ENCODE results near the gene EPN1.
"Not testable (repeated sequence)": the region's sequence is repeated elsewhere in the genome, so short reads cannot be mapped to it uniquely, and the experiment has no call there.

EPN1 gene

DNA sequence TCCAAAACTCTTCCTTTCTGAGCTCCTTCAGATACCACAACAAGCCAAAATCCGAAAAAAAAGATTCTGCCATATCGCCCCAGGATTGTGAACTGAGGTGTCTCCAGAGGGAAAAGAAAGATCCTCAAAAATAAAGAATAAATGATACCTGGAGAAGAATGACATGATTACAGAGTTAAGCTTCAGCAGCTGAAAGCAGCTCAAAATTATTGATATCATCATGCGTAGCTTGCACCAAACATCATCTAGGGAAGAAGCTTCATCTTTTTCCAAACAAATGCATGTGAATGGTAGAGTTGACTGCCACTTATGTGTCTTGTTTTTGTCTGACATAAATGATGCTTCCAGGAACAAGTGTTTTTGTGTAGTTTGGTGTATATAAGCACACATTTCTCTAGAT is 63.3 kb downstream of the EPN1 start, which contains the start of gene NLRP9:
TSS of gene NLRP9 (minus strand) at position 101 of the 400 bp plus-strand sequence. CDS start at position 73, 28 bp downstream.
- no peak for DNase-seq

DNA sequence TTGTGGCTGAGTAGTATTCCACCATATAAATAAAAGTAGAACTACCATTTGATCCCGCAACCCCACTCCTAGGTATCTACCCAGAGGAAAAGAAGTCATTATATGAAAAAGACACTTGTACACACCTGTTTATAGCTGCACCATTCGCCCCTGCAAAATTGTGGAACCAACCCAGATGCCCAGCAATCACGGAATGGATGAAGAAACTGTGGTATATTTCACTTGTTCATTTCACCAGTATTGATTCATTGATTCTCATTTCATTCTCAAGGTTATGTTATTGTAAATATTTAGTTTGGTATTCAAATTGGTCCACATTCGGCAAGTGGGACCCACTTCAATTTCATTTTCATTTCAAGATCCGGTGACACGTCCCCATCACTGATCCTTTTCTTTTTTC is 75.7 kb downstream of the EPN1 start:
- DNase-seq, result no peak

DNA sequence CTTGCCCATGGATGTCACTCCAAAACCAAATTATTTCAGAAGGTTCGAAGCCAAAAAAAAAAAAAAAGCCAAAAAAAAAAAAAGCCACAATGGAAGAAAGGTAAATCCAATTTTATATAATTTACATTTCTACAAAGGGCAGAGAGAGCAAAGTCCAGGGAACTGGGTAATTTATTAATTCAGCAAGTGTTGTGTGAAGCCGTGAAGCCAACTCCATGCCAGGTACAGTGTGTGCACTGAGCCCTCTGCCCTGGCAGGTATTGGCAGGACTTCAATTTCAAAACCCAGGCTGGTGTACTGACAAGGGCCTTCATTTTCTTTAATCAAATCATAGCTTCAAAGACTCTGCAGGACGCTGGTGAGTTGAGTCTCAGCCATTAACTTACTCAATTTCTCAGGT is 78.4 kb downstream of the EPN1 start:
- DNase-seq, result no peak

DNA sequence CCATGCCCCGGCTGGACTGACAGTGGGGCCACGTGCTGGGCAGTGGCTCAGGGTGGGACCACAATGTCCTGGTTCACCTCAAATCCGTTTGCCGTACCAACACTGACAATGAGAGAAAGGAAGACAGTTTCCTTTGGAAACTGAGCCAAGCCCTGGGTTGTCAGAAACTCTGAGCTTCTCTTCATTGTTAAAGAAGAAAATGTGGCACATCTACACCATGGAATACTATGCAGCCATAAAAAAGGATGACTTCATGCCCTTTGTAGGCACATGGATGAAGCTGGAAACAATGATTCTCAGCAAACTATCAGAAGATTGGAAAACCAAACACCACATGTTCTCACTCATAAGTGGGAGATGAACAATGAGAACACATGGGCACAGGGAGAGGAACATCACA is 81.8 kb downstream of the EPN1 start:
- not testable (repeated sequence) for DNase-seq

DNA sequence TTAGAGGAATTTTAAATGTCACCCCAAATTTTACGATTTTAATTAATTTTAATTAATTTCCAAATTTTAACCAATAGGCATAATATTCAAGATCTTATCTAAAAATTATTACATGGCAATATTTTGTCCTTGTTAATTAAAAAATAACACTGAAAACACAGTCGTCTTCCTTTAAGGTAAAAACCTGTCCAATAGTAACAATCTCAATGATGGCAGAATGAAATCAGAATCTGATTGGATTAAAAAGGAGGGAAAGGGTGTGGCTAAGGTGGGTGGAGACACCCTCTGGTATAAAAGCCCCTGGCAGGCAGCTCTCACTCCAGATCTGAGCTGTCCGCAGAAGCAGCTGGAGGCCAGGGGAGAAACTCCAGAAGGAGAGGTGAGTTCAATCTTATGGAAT is 83.8 kb downstream of the EPN1 start, which contains the start of gene RFPL4A:
TSS of gene RFPL4A (plus strand) at position 301 of the 400 bp plus-strand sequence. CDS start 2,704 bp downstream, outside the sequence.
- DNase-seq, result not testable (repeated sequence)

Measured in NCI-H510A treated with DMSO at 0.1 percent for 48 hours (cell line).